Coronary artery (tissue), 2 donors: ENCODE results near the gene IFIH1.

Source experiments
- DNase-seq: peaks from one replicate; pipeline ENCODE4 v3.0.0-alpha.2; 2017; ENCODE audit warnings: low spot score
- H3K27ac ChIP-seq, 2 donors: fragments of 200-600 bp; sonication (generic); one replicate each; pipeline ENCODE4 v1.5.1; 2016 to 2019
- H3K4me3 ChIP-seq: fragments of 200-600 bp; sonication (generic); 2 replicates; pipeline ENCODE4 v1.5.1; 2016; ENCODE audit warnings: mild to moderate bottlenecking, moderate library complexity
- CTCF ChIP-seq: fragments of 200-600 bp; sonication (generic); IDR thresholded peaks from one replicate; pipeline ENCODE4 v1.5.1; 2019; ENCODE audit warnings: antibody characterized with exemption

Gene IFIH1

GRCh38 chr2:162318328-162319180, at the start of gene IFIH1:
IFIH1 (minus strand) TSS chr2:162318684; CDS start chr2:162318307, 377 bp downstream.
- DNase-seq: peak; percentile 86
- Histone ChIP-seq H3K4me3 (peak within 1 kb of the TSS; percentile 88), H3K27ac (peak within 1 kb of the TSS; percentile 85 to 91)
- TF ChIP-seq CTCF: no peak

GRCh38 chr2:162365392-162365791, 46.9 kb upstream of the IFIH1 start:
- Histone ChIP-seq H3K4me3 (no peak overlapping the region), H3K27ac (no peak overlapping the region)
- no peak for DNase-seq
- TF ChIP-seq CTCF: no peak

- Histone ChIP-seq H3K4me3 (peak overlapping the region; percentile 91), H3K27ac (peak overlapping the region; percentile 71 to 86)
These were observed 26.1 kb upstream of the IFIH1 start for GRCh38 chr2:162344617-162344950.

GRCh38 chr2:162343824-162344616, 25.5 kb upstream of the IFIH1 start, which contains the start of gene GCA:
GCA (plus strand) TSS chr2:162344132; CDS start chr2:162344249, 117 bp downstream.
- no peak for TF ChIP-seq CTCF
- Histone ChIP-seq H3K4me3 (peak within 1 kb of the TSS; percentile 91), H3K27ac (peak within 1 kb of the TSS; percentile 71 to 86)
- DNase-seq: peak; percentile 98

More at GRCh38 chr2:162344617-162344950, 26.1 kb upstream of the IFIH1 start:
- DNase-seq: no peak
- no peak for TF ChIP-seq CTCF

- TF ChIP-seq CTCF: no peak
- Histone ChIP-seq H3K27ac (no peak overlapping the region), H3K4me3 (peak overlapping the region; percentile 91)
- no peak for DNase-seq
These were observed 25.0 kb upstream of the IFIH1 start for GRCh38 chr2:162343492-162343823.

GRCh38 chr2:162342841-162343240, 24.4 kb upstream of the IFIH1 start:
- Histone ChIP-seq H3K4me3 (no peak overlapping the region), H3K27ac (no peak overlapping the region)
- no peak for DNase-seq
- TF ChIP-seq CTCF: no peak
